Thyroid gland (tissue), 4 donors: ENCODE results near the gene RPL23.

Experiments
- POLR2A ChIP-seq, 2 donors: fragments of 450-650 bp; IDR thresholded peaks; one replicate each; pipeline ENCODE4 v1.6.1; 2017; ENCODE audit warnings: antibody characterized with exemption in 2 of 2, mild to moderate bottlenecking in 2 of 2, moderate library complexity in 1 of 2
- TF ChIP-seq, protein P1 (sequence below), 6 experiments: fragments of 200-600 bp in 3 of 6; fragments of 450-650 bp in 3 of 6; sonication (generic) in 3 of 6; IDR thresholded peaks; one replicate each; pipeline ENCODE4 v1.5.1; 2016 to 2019; ENCODE audit warnings: antibody characterized with exemption in 6 of 6, mild to moderate bottlenecking in 2 of 6, inconsistent platforms in 1 of 6, moderate library complexity in 1 of 6

DNA sequence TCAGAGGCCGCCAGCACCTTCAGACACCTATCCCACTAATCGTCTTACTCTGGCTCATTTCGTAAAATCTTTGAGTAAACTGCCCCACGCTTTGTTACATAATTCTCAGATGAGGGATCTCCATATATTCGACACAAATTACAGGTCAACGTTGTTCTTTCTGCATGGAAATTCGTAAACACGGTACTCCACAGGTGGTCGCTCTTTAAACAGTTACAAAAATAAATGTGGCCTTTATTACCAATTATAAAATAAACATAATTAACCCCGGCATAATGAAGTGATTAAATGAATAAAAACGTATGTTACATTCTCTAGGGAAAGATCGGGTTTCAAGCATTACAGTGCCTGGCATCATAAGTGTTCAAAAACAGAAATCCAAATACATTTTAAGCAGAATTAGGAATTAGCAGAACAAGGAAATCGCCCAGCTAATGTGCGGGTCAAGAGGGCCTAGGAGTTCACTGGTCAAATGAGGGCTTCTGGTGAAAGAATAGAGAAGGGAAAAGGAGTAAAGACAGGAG is 53.2 kb downstream of the RPL23 start:
- TF ChIP-seq, protein P1, sequence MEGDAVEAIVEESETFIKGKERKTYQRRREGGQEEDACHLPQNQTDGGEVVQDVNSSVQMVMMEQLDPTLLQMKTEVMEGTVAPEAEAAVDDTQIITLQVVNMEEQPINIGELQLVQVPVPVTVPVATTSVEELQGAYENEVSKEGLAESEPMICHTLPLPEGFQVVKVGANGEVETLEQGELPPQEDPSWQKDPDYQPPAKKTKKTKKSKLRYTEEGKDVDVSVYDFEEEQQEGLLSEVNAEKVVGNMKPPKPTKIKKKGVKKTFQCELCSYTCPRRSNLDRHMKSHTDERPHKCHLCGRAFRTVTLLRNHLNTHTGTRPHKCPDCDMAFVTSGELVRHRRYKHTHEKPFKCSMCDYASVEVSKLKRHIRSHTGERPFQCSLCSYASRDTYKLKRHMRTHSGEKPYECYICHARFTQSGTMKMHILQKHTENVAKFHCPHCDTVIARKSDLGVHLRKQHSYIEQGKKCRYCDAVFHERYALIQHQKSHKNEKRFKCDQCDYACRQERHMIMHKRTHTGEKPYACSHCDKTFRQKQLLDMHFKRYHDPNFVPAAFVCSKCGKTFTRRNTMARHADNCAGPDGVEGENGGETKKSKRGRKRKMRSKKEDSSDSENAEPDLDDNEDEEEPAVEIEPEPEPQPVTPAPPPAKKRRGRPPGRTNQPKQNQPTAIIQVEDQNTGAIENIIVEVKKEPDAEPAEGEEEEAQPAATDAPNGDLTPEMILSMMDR (IDR thresholded peaks at IDR 0.05): no peak
- TF ChIP-seq POLR2A (IDR thresholded peaks at IDR 0.05): no peak
